ENCODE results near the gene NGF.

DNA sequence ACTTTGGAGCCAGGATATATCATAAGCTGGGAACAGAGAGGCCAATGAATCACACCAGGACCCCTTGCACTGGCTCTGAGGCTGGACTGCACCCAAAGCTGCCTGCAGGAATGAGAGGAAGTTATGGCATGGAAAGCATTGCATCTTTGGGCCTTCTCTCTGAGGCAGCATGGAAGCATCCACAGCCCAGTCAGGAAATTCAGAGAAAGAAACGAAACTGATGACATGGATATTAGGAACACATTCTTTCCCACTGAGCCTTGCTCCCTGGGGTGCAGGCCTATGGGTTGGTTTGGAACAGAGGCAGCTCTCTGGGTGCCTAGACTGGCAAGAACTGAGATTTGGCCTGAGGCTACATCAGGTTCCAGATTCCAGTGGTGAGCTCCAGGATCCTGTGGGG lies 98.6 kb downstream of the NGF start:
- TF ChIP-seq CTCF (conservative IDR thresholded peaks at IDR 0.05; ENCODE audit: low read depth, low read length) (no peak), POLR2A (IDR thresholded peaks at IDR 0.05; ENCODE audit: low read depth, low read length) (no peak), NFE2L2 (IDR thresholded peaks at IDR 0.05; ENCODE audit: low read depth, low read length) (no peak)

All from IMR-90 (cell line).